ENCODE data around the gene STX5. TPM values are rescaled to one million over a fixed set of nuclear protein-coding genes. Genes with fewer than 3 reads are reported as not detected.

STX5 gene
- total and polyA plus RNA-seq, 7 donors: 27.1 to 37.8 (median 30.7) TPM

GRCh38 chr11:62854825-62855570, 23.1 kb upstream of the STX5 start:
- Histone ChIP-seq H3K27ac (peak overlapping the region; percentile 79 to 93 (median 84)), H3K36me3 (peaks cover 7 to 41% (median 25%) of the 10 kb centered on the region in 4 donors), H3K27me3 (no peaks in the 10 kb centered on the region), H3K4me3 (peak overlapping the region; percentile 59 to 87 (median 70)), H3K9me3 (no peaks in the 10 kb centered on the region), H3K4me1 (peaks cover 0 to 35% (median 25%) of the 10 kb centered on the region in 4 donors)
- intact Hi-C loops (cut with DNase I): no loop called here
- no peak for TF ChIP-seq POLR2A (IDR thresholded peaks at IDR 0.05)
- TF ChIP-seq POLR2AphosphoS5 (IDR thresholded peaks at IDR 0.05): no peak
- no peak for TF ChIP-seq EP300 (IDR thresholded peaks at IDR 0.05)
- no peak for TF ChIP-seq CTCF (IDR thresholded peaks at IDR 0.05)
- no peak for DNase-seq
- 1% methylated on average over 15 of the region's 15 CpGs for WGBS, 2 donors

GRCh38 chr11:62854013-62854824, 22.4 kb upstream of the STX5 start:
- intact Hi-C loops (cut with DNase I): no loop called here
- DNase-seq: no peak
- Histone ChIP-seq H3K9me3 (no peaks in the 10 kb centered on the region), H3K27me3 (no peaks in the 10 kb centered on the region), H3K27ac (peak overlapping the region; percentile 79 to 93 (median 84)), H3K36me3 (peaks cover 7 to 41% (median 25%) of the 10 kb centered on the region in 4 donors), H3K4me3 (peak overlapping the region; percentile 59 to 87 (median 70)), H3K4me1 (peaks cover 0 to 35% (median 25%) of the 10 kb centered on the region in 4 donors)
- TF ChIP-seq EP300 (IDR thresholded peaks at IDR 0.05): no peak
- no peak for TF ChIP-seq POLR2A (IDR thresholded peaks at IDR 0.05)
- no peak for TF ChIP-seq POLR2AphosphoS5 (IDR thresholded peaks at IDR 0.05)
- no peak for TF ChIP-seq CTCF (IDR thresholded peaks at IDR 0.05)
- 3 to 10% methylated on average over 8 of the region's 8 CpGs for WGBS, 2 donors

DNA sequence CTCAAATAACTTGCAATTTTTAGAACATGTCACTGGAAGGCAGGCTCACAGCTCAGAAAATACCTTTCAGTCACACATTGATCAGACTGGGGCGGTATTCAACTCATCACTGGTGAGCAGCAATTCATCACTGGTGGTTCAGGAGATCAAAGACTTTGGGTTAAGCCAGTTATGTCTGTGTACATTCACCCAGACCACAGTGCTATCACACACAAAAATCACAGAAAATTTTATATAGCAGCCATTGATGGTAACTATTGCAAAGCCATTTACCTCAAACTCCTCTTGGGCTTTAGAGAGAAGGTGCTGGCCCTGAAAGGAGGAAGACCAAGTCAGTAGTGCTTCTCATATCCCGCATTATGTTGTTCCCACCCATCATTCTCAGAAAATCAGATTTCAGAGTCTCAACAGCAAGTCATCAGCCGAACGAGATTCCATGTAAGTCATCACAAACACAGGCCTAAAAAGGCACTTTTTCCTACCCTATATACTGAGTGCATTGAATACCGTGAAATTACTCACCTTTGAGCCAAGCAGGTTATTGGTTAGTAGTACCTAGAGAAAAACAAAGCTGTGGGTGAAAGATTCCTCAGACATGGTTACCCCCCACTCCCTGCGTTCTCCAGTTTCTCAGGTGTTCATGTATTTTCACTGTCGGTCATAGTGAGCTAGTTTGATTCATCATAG, 21.6 kb upstream of the STX5 start:
- peaks cover 7 to 41% (median 25%) of the 10 kb centered on the region in 4 donors for H3K36me3 ChIP-seq
- peaks cover 0 to 35% (median 25%) of the 10 kb centered on the region in 4 donors for H3K4me1 ChIP-seq
- no peak for DNase-seq
- no peak for TF ChIP-seq CTCF (IDR thresholded peaks at IDR 0.05)
- no peak for TF ChIP-seq POLR2AphosphoS5 (IDR thresholded peaks at IDR 0.05)
- TF ChIP-seq POLR2A (IDR thresholded peaks at IDR 0.05): no peak
- TF ChIP-seq EP300 (IDR thresholded peaks at IDR 0.05): no peak
- H3K27me3 ChIP-seq: no peaks in the 10 kb centered on the region
- H3K27ac ChIP-seq: peak overlapping the region in 3 of 4 donors; percentile 14 to 93 (median 83)
- H3K9me3 ChIP-seq: no peaks in the 10 kb centered on the region
- WGBS, 2 donors: 26 to 51% methylated on average over 7 of the region's 7 CpGs
- intact Hi-C loops (cut with DNase I): no loop called here
- peak overlapping the region in 1 of 4 donors; percentile 77 for H3K4me3 ChIP-seq

DNA sequence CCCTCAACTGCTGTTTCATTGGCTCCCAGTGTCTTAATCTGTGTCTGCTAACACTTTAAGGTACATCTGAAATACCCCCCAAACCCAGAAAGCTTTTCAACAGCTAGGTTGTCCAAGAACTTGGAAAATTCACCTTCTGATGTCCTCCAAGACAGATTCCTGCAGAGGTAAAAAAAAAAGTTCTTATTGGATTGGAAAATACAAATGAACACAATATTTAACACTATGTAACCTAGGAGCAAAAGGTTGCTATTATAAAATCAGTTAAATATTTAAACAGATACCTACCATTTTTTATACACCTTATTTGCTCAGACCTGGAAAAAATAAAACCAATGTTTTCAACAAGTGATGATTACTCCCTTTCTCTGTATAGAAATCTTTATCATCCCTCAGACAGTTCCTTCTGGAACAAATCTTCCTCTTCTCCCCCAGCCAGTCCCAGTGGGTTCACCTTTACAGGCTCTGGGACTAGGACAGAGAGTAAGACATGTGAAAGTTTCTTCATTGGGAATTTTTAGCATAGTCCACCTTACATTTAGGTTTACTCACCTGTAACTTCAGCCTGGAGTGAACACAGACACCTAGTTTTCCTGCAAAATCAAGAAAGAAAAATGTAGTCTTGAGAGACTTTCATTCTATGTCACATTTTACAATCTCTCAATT, 20.8 kb upstream of the STX5 start:
- DNase-seq: no peak
- intact Hi-C loops (cut with DNase I): no loop called here
- Histone ChIP-seq H3K4me1 (peaks cover 0 to 35% (median 25%) of the 10 kb centered on the region in 4 donors), H3K36me3 (peaks cover 7 to 41% (median 25%) of the 10 kb centered on the region in 4 donors), H3K4me3 (no peak overlapping the region), H3K9me3 (no peaks in the 10 kb centered on the region), H3K27ac (no peak overlapping the region), H3K27me3 (no peaks in the 10 kb centered on the region)
- no peak for TF ChIP-seq POLR2AphosphoS5 (IDR thresholded peaks at IDR 0.05)
- no peak for TF ChIP-seq EP300 (IDR thresholded peaks at IDR 0.05)
- no peak for TF ChIP-seq POLR2A (IDR thresholded peaks at IDR 0.05)
- TF ChIP-seq CTCF (IDR thresholded peaks at IDR 0.05): no peak

Data from sigmoid colon (tissue), 7 donors.